Measurements from ENCODE around the gene CBX3.

DNA sequence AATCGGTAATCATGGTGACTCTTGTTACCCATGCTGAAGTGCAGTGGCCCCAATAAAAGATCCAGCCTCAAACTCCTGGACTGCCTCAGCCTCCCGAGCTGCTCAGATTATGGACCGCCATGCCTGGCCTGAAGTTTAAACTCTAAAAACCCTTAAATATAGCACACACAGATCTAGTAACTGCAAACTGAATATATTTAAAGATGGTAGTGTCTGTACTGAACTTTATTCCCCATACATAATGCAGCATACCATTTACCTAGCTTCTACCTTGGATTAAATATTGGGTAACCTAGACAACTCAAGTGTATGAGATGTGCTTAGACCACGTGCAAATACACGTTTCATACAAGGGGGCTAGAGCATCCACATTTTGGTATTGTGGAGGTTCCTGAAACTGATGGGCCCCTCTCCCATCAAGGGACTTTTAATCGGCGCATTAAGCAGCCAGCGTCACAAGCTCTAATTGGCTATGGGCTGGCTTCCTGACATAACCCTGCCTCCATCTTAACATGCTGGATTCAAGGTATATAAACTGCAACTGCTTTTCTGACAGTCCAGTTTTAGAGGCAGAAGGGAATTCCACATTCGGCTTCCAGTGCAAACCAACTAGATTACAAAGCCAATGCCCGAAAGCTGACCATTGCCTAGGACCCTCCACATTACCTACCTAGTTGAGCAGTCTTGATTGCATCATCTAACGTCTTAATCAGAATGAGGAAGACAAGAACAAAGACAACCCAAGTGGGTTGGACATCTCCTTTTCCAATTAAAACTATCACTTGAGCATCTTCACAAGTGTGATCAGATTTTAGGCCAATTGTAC, 14.0 kb upstream of the CBX3 start:
- TF ChIP-seq EZH2 (IDR thresholded peaks at IDR 0.05; ENCODE audit: low read length, unreplicated experiment): no peak
- TF ChIP-seq, protein P1, sequence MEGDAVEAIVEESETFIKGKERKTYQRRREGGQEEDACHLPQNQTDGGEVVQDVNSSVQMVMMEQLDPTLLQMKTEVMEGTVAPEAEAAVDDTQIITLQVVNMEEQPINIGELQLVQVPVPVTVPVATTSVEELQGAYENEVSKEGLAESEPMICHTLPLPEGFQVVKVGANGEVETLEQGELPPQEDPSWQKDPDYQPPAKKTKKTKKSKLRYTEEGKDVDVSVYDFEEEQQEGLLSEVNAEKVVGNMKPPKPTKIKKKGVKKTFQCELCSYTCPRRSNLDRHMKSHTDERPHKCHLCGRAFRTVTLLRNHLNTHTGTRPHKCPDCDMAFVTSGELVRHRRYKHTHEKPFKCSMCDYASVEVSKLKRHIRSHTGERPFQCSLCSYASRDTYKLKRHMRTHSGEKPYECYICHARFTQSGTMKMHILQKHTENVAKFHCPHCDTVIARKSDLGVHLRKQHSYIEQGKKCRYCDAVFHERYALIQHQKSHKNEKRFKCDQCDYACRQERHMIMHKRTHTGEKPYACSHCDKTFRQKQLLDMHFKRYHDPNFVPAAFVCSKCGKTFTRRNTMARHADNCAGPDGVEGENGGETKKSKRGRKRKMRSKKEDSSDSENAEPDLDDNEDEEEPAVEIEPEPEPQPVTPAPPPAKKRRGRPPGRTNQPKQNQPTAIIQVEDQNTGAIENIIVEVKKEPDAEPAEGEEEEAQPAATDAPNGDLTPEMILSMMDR (conservative IDR thresholded peaks at IDR 0.05; ENCODE audit: low read depth, low read length): no peak

Measured in PC-3 (cell line).